ENCODE data around the gene SPDYE16.
A peak's percentile ranks its signal among the peaks of the same experiment; 100 is the strongest.
"Not testable (repeated sequence)": the region's sequence is repeated elsewhere in the genome, so short reads cannot be mapped to it uniquely, and the experiment has no call there.

SPDYE16 gene

GRCh38 chr7:76549025-76549854 lies 6.1 kb upstream of the SPDYE16 start:
- DNase-seq, result peak; percentile 23

GRCh38 chr7:76531643-76532042 lies 11.5 kb downstream of the SPDYE16 start:
- DNase-seq, result not testable (repeated sequence)

GRCh38 chr7:76526183-76526582 lies 16.9 kb downstream of the SPDYE16 start:
- not testable (repeated sequence) for DNase-seq

- DNase-seq, result not testable (repeated sequence)
Observed at GRCh38 chr7:76516932-76517331, 26.2 kb downstream of the SPDYE16 start.

- no peak for DNase-seq
Observed at GRCh38 chr7:76515999-76516443, 27.1 kb downstream of the SPDYE16 start.

- no peak for DNase-seq
Observed at GRCh38 chr7:76514926-76515771, 27.9 kb downstream of the SPDYE16 start.

- DNase-seq, result no peak
Observed at GRCh38 chr7:76513817-76514799, 29.0 kb downstream of the SPDYE16 start.

GRCh38 chr7:76512941-76513816 lies 29.9 kb downstream of the SPDYE16 start:
- no peak for DNase-seq

GRCh38 chr7:76511911-76512885 lies 30.9 kb downstream of the SPDYE16 start:
- not testable (repeated sequence) for DNase-seq

- not testable (repeated sequence) for DNase-seq
Observed at GRCh38 chr7:76511200-76511910, 31.7 kb downstream of the SPDYE16 start.

- no peak for DNase-seq
Observed at GRCh38 chr7:76509931-76510877, 32.9 kb downstream of the SPDYE16 start, which contains the start of gene UPK3B. TSS of gene UPK3B (plus strand) at chr7:76510552. CDS start at chr7:76510653, 101 bp downstream.

- DNase-seq, result no peak
Observed at GRCh38 chr7:76507723-76508406, 35.2 kb downstream of the SPDYE16 start.

- not testable (repeated sequence) for DNase-seq
Observed at GRCh38 chr7:76506643-76507042, 36.5 kb downstream of the SPDYE16 start.

GRCh38 chr7:76506081-76506440 lies 37.0 kb downstream of the SPDYE16 start:
- no peak for DNase-seq

- DNase-seq, result no peak
Observed at GRCh38 chr7:76505168-76506080, 37.7 kb downstream of the SPDYE16 start.
